ENCODE data around the gene ZNF90.

GRCh38 chr19:20044663-20045062 is 33.1 kb upstream of the ZNF90 start:
- no peak for TF ChIP-seq TAF1 (IDR thresholded peaks at IDR 0.05; ENCODE audit: borderline replicate concordance, low read depth, low read length)
- no peak for TF ChIP-seq POLR2A (IDR thresholded peaks at IDR 0.05; ENCODE audit: low read depth, low read length)
